Measurements from ENCODE around the gene C19orf25.
A peak's percentile ranks its signal among the peaks of the same experiment; 100 is the strongest.

C19orf25 gene

GRCh38 chr19:1512671-1513498 is 33.9 kb upstream of the C19orf25 start, which contains the start of gene ADAMTSL5:
Gene ADAMTSL5 (minus strand): TSS chr19:1513019. CDS start chr19:1510943, 2,076 bp downstream.
- H3K9me3 ChIP-seq (ENCODE audit: control insufficient read depth, low read length), result no peaks in the 10 kb centered on the region
- H3K36me3 ChIP-seq (ENCODE audit: control insufficient read depth, insufficient read depth, low read length), result no peaks in the 10 kb centered on the region
- DNase-seq, result peak; percentile 28 to 42 (median 32)
- H3K4me3 ChIP-seq (ENCODE audit: insufficient read depth, low read depth, low read length, poor library complexity, severe bottlenecking), result peak within 1 kb of the TSS; percentile 54
- no peaks in the 10 kb centered on the region for H3K27me3 ChIP-seq (replicated peaks; ENCODE audit: control insufficient read depth, insufficient read depth, low read length, poor library complexity, severe bottlenecking)
- no peak within 1 kb of the TSS for H3K27ac ChIP-seq (ENCODE audit: insufficient read depth, low read length, poor library complexity, severe bottlenecking)
- H3K4me1 ChIP-seq (ENCODE audit: control insufficient read depth, insufficient read depth, low read length, poor library complexity, severe bottlenecking), result peaks cover 8% of the 10 kb centered on the region

DNA sequence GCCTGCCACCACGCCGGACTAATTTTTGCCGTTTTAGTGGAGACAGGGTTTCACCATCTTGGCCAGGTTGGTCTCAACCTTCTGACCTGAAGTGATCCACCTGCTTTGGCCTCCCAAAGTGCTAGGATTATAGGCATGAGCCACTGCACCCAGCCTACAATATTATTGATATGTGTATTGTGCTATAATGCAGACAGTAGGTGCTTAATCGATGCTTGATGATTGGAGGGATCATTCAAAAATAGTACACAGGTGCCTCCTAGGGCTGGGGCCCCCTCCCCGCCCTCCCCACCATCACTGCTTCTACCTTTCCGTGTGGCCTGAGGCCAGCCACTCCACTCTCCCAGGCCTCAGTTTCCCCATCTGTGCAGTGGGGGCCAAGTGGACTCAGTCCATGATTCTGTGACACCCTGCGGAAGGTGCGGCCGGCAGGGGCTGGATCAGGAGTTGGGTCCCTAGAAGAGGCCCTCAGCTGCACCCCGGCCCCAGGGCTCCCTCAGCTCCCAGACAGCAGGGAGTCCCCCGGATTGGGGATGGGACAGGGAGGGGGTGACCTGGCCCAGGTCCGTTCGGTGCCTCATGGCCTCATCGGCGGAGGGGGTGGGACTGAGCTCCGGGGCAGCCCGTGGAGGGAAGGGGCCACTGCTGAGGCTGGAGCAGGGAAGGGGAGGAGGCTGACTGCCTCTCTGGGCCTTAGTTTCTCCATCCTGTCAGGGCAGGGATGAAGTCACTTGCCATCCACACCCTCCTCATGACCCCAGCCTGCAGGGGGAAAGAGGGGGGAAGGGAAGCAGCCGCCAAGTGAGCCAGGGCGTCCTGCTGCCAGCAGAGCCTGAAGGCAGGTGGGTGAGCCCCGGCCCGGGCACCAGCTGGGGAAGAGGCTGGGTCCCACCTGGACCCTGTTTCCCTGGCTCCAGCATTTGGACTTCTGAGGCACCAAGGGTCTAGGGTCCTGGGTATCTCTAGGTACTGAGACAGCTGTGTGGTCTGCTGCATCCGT is 32.6 kb upstream of the C19orf25 start:
- H3K27ac ChIP-seq (ENCODE audit: insufficient read depth, low read length, poor library complexity, severe bottlenecking), result no peak overlapping the region

GRCh38 chr19:1510807-1511206 is 31.8 kb upstream of the C19orf25 start:
- Histone ChIP-seq H3K36me3 (ENCODE audit: control insufficient read depth, insufficient read depth, low read length) (no peaks in the 10 kb centered on the region), H3K27ac (ENCODE audit: insufficient read depth, low read length, poor library complexity, severe bottlenecking) (no peak overlapping the region), H3K27me3 (replicated peaks; ENCODE audit: control insufficient read depth, insufficient read depth, low read length, poor library complexity, severe bottlenecking) (no peaks in the 10 kb centered on the region), H3K4me3 (ENCODE audit: insufficient read depth, low read depth, low read length, poor library complexity, severe bottlenecking) (no peak overlapping the region), H3K9me3 (ENCODE audit: control insufficient read depth, low read length) (no peaks in the 10 kb centered on the region), H3K4me1 (ENCODE audit: control insufficient read depth, insufficient read depth, low read length, poor library complexity, severe bottlenecking) (peaks cover 15% of the 10 kb centered on the region)
- no peak for DNase-seq

More for the DNA sequence above, 32.6 kb upstream of the C19orf25 start:
- DNase-seq, result no peak
- no peaks in the 10 kb centered on the region for H3K36me3 ChIP-seq (ENCODE audit: control insufficient read depth, insufficient read depth, low read length)
- no peaks in the 10 kb centered on the region for H3K9me3 ChIP-seq (ENCODE audit: control insufficient read depth, low read length)
- H3K4me3 ChIP-seq (ENCODE audit: insufficient read depth, low read depth, low read length, poor library complexity, severe bottlenecking), result no peak overlapping the region
- peaks cover 15% of the 10 kb centered on the region for H3K4me1 ChIP-seq (ENCODE audit: control insufficient read depth, insufficient read depth, low read length, poor library complexity, severe bottlenecking)
- no peaks in the 10 kb centered on the region for H3K27me3 ChIP-seq (replicated peaks; ENCODE audit: control insufficient read depth, insufficient read depth, low read length, poor library complexity, severe bottlenecking)

DNA sequence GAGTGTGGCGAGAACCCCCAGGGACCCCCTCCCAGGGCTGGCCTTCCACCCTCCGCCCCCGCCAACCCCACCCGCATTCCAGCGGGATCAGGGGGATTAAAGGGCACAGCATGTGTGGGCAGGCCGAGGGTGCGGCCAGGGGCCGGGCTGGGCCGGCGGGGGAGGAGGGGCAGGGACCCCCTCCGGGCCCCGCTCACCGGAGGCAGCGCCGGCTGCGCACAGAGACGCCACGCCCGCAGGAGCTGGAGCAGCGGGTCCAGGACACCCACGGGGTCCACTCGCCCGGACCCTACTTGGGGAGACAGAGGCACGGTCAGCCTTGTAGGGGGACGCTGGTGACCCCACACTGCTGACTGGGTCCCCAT is 31.4 kb upstream of the C19orf25 start:
- Histone ChIP-seq H3K36me3 (ENCODE audit: control insufficient read depth, insufficient read depth, low read length) (no peaks in the 10 kb centered on the region), H3K9me3 (ENCODE audit: control insufficient read depth, low read length) (no peaks in the 10 kb centered on the region), H3K27ac (ENCODE audit: insufficient read depth, low read length, poor library complexity, severe bottlenecking) (no peak overlapping the region), H3K4me3 (ENCODE audit: insufficient read depth, low read depth, low read length, poor library complexity, severe bottlenecking) (no peak overlapping the region), H3K27me3 (replicated peaks; ENCODE audit: control insufficient read depth, insufficient read depth, low read length, poor library complexity, severe bottlenecking) (no peaks in the 10 kb centered on the region), H3K4me1 (ENCODE audit: control insufficient read depth, insufficient read depth, low read length, poor library complexity, severe bottlenecking) (peaks cover 15% of the 10 kb centered on the region)
- no peak for DNase-seq

- Histone ChIP-seq H3K36me3 (ENCODE audit: control insufficient read depth, insufficient read depth, low read length) (no peaks in the 10 kb centered on the region), H3K4me3 (ENCODE audit: insufficient read depth, low read depth, low read length, poor library complexity, severe bottlenecking) (no peak overlapping the region), H3K9me3 (ENCODE audit: control insufficient read depth, low read length) (no peaks in the 10 kb centered on the region), H3K27me3 (replicated peaks; ENCODE audit: control insufficient read depth, insufficient read depth, low read length, poor library complexity, severe bottlenecking) (no peaks in the 10 kb centered on the region), H3K4me1 (ENCODE audit: control insufficient read depth, insufficient read depth, low read length, poor library complexity, severe bottlenecking) (peaks cover 15% of the 10 kb centered on the region), H3K27ac (ENCODE audit: insufficient read depth, low read length, poor library complexity, severe bottlenecking) (no peak overlapping the region)
- no peak for DNase-seq
Observed at GRCh38 chr19:1509602-1510441, 30.8 kb upstream of the C19orf25 start.

DNA sequence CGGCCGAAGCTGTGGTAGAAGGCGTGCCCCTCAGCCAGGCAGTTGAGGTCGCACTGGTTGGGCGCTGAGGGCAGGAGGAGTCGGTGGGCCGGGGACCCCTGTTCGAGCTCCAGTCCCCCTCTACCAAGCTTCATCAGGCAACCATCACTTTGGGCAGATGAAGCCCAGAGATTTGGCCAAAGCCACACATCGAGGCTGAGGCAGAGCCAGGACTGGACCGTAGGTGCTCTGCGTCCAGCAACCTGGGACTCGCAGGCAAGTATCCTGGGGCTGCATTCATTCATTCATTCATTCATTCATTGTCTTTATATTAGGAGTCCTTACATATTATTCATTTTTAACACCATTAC is 29.5 kb upstream of the C19orf25 start:
- H3K27ac ChIP-seq (ENCODE audit: insufficient read depth, low read length, poor library complexity, severe bottlenecking), result no peak overlapping the region
- no peaks in the 10 kb centered on the region for H3K36me3 ChIP-seq (ENCODE audit: control insufficient read depth, insufficient read depth, low read length)
- H3K27me3 ChIP-seq (replicated peaks; ENCODE audit: control insufficient read depth, insufficient read depth, low read length, poor library complexity, severe bottlenecking), result no peaks in the 10 kb centered on the region
- no peak overlapping the region for H3K4me3 ChIP-seq (ENCODE audit: insufficient read depth, low read depth, low read length, poor library complexity, severe bottlenecking)
- no peak for DNase-seq
- peaks cover 11% of the 10 kb centered on the region for H3K4me1 ChIP-seq (ENCODE audit: control insufficient read depth, insufficient read depth, low read length, poor library complexity, severe bottlenecking)
- H3K9me3 ChIP-seq (ENCODE audit: control insufficient read depth, low read length), result no peaks in the 10 kb centered on the region

GRCh38 chr19:1507763-1508506 is 28.9 kb upstream of the C19orf25 start:
- Histone ChIP-seq H3K27me3 (replicated peaks; ENCODE audit: control insufficient read depth, insufficient read depth, low read length, poor library complexity, severe bottlenecking) (peaks cover 5% of the 10 kb centered on the region), H3K9me3 (ENCODE audit: control insufficient read depth, low read length) (no peaks in the 10 kb centered on the region), H3K27ac (ENCODE audit: insufficient read depth, low read length, poor library complexity, severe bottlenecking) (peak overlapping the region; percentile 29), H3K4me3 (ENCODE audit: insufficient read depth, low read depth, low read length, poor library complexity, severe bottlenecking) (peak overlapping the region; percentile 14), H3K36me3 (ENCODE audit: control insufficient read depth, insufficient read depth, low read length) (no peaks in the 10 kb centered on the region), H3K4me1 (ENCODE audit: control insufficient read depth, insufficient read depth, low read length, poor library complexity, severe bottlenecking) (peaks cover 7% of the 10 kb centered on the region)
- peak; percentile 84 to 86 (median 86) for DNase-seq

GRCh38 chr19:1507192-1507660 is 28.2 kb upstream of the C19orf25 start:
- no peaks in the 10 kb centered on the region for H3K9me3 ChIP-seq (ENCODE audit: control insufficient read depth, low read length)
- peak overlapping the region; percentile 29 for H3K27ac ChIP-seq (ENCODE audit: insufficient read depth, low read length, poor library complexity, severe bottlenecking)
- peak overlapping the region; percentile 14 for H3K4me3 ChIP-seq (ENCODE audit: insufficient read depth, low read depth, low read length, poor library complexity, severe bottlenecking)
- peaks cover 7% of the 10 kb centered on the region for H3K4me1 ChIP-seq (ENCODE audit: control insufficient read depth, insufficient read depth, low read length, poor library complexity, severe bottlenecking)
- peaks cover 5% of the 10 kb centered on the region for H3K27me3 ChIP-seq (replicated peaks; ENCODE audit: control insufficient read depth, insufficient read depth, low read length, poor library complexity, severe bottlenecking)
- DNase-seq, result no peak
- H3K36me3 ChIP-seq (ENCODE audit: control insufficient read depth, insufficient read depth, low read length), result no peaks in the 10 kb centered on the region
